CD14-positive monocyte (primary cell): ENCODE results near the gene KDM2A. TPM values are rescaled to one million over a fixed set of nuclear protein-coding genes. Genes with fewer than 3 reads are reported as not detected.
"Not testable (repeated sequence)": the region's sequence is repeated elsewhere in the genome, so short reads cannot be mapped to it uniquely, and the experiment has no call there.

Experiments
- DNase-seq, 3 donors: peaks; one replicate each; pipeline ENCODE4 v3.0.0-alpha.2; 2011 to 2022
- H2AFZ ChIP-seq: 2 replicates; pipeline ENCODE4 v1.6.0; 2012; ENCODE audit warnings: mild to moderate bottlenecking, low read depth, low read length, inconsistent platforms; ENCODE audit not compliant: insufficient read depth, poor library complexity, severe bottlenecking
- H3K27ac ChIP-seq, 2 donors: 1 replicate in 1 of 2; 2 replicates in 1 of 2; pipeline ENCODE4 v1.5.1; 2012 to 2013; ENCODE audit warnings: low read length in 2 of 2, control low read depth in 1 of 2, inconsistent platforms in 1 of 2, low read depth in 1 of 2, mild to moderate bottlenecking in 1 of 2
- H3K27me3 ChIP-seq, 2 donors: one replicate each; pipeline versions ENCODE4 v1.6.0 to v1.6.1; 2011 to 2013; ENCODE audit warnings: low read length in 2 of 2; ENCODE audit not compliant: control insufficient read depth in 2 of 2, insufficient read depth in 2 of 2
- H3K36me3 ChIP-seq, 2 donors: replicated peaks in 1 of 2; 1 replicate in 1 of 2; 2 replicates in 1 of 2; pipeline versions ENCODE4 v1.5.1 to v1.6.1; 2012 to 2013; ENCODE audit warnings: low read length in 2 of 2, control low read depth in 1 of 2, inconsistent platforms in 1 of 2, mild to moderate bottlenecking in 1 of 2; ENCODE audit not compliant: insufficient read depth in 2 of 2, control insufficient read depth in 1 of 2
- H3K4me1 ChIP-seq, 2 donors: 1 replicate in 1 of 2; 2 replicates in 1 of 2; pipeline versions ENCODE4 v1.5.1 to v1.6.1; 2012 to 2013; ENCODE audit warnings: low read length in 2 of 2, control low read depth in 1 of 2, inconsistent platforms in 1 of 2, mild to moderate bottlenecking in 1 of 2, moderate library complexity in 1 of 2; ENCODE audit not compliant: insufficient read depth in 2 of 2, control insufficient read depth in 1 of 2
- H3K4me2 ChIP-seq: replicated peaks from 2 replicates; pipeline ENCODE3; 2012; ENCODE audit warnings: low read length, moderate library complexity, mild to moderate bottlenecking; ENCODE audit not compliant: poor library complexity, severe bottlenecking; ENCODE audit errors: extremely low read depth
- H3K4me3 ChIP-seq, 3 experiments: fragments of 200-600 bp in 1 of 3; sonication (generic) in 1 of 3; replicated peaks in 1 of 3; 1 replicate in 2 of 3; 2 replicates in 1 of 3; pipeline ENCODE4 v1.5.1; 2011 to 2013; ENCODE audit warnings: low read length in 3 of 3, mild to moderate bottlenecking in 3 of 3, control low read depth in 2 of 3, low read depth in 2 of 3, inconsistent platforms in 1 of 3, moderate library complexity in 1 of 3
- H3K79me2 ChIP-seq: 2 replicates; pipeline ENCODE4 v1.6.0; 2012; ENCODE audit warnings: mild to moderate bottlenecking, control low read depth, inconsistent platforms, low read length, moderate library complexity; ENCODE audit not compliant: insufficient read depth
- H3K9ac ChIP-seq: 2 replicates; pipeline ENCODE4 v1.6.0; 2017; ENCODE audit warnings: low read length, mild to moderate bottlenecking; ENCODE audit not compliant: insufficient read depth, poor library complexity, severe bottlenecking
- H3K9me3 ChIP-seq, 2 donors: replicated peaks in 1 of 2; 1 replicate in 1 of 2; 2 replicates in 1 of 2; pipeline versions ENCODE4 v1.5.1 to v1.6.1; 2012 to 2013; ENCODE audit warnings: low read length in 2 of 2, control low read depth in 1 of 2; ENCODE audit not compliant: control insufficient read depth in 1 of 2, insufficient read depth in 1 of 2
- H4K20me1 ChIP-seq: 2 replicates; pipeline ENCODE4 v1.6.0; 2012; ENCODE audit warnings: mild to moderate bottlenecking, low read length, control low read depth, moderate library complexity; ENCODE audit not compliant: insufficient read depth
- H3K27ac Mint-ChIP-seq, 7 donors: one replicate each; pipeline ENCODE4 v1.8.0; 2020; ENCODE audit warnings: mild to moderate bottlenecking in 7 of 7, mixed read lengths in 7 of 7, moderate library complexity in 6 of 7, inconsistent platforms in 2 of 7
- H3K27me3 Mint-ChIP-seq, 3 donors: one replicate each; pipeline ENCODE4 v1.8.0; 2021 to 2022; ENCODE audit warnings: low read depth in 3 of 3, mild to moderate bottlenecking in 3 of 3, mixed read lengths in 3 of 3, moderate library complexity in 3 of 3, inconsistent platforms in 1 of 3
- H3K36me3 Mint-ChIP-seq, 2 donors: one replicate each; pipeline ENCODE4 v1.8.0; 2020; ENCODE audit warnings: mixed read lengths in 2 of 2, inconsistent platforms in 1 of 2, mild to moderate bottlenecking in 1 of 2
- H3K4me1 Mint-ChIP-seq: one replicate; pipeline ENCODE4 v1.8.0; 2020; ENCODE audit warnings: mild to moderate bottlenecking, mixed read lengths
- H3K4me3 Mint-ChIP-seq, 2 donors: one replicate each; pipeline ENCODE4 v1.8.0; 2020; ENCODE audit warnings: mild to moderate bottlenecking in 2 of 2, mixed read lengths in 2 of 2, moderate library complexity in 1 of 2
- H3K9me3 Mint-ChIP-seq, 7 donors: one replicate each; pipeline ENCODE4 v1.8.0; 2020 to 2022; ENCODE audit warnings: mixed read lengths in 7 of 7, mild to moderate bottlenecking in 6 of 7, moderate library complexity in 6 of 7, inconsistent platforms in 2 of 7
- WGBS: methylation state at CpG from one replicate; pipeline ENCODE4 v1.1.5; 2013; ENCODE audit warnings: missing lambda C conversion rate; ENCODE audit not compliant: insufficient coverage; 5-methylcytosine and 5-hydroxymethylcytosine counted together
- intact Hi-C, 2 donors: fragments of 100-400 bp; cut with micrococcal nuclease; formaldehyde crosslinking; loops; one replicate each; pipeline versions ENCODE4 v1.15.0 to v1.15.1; 2023
- polyA plus RNA-seq, 3 donors: library from polyadenylated mRNA; depleted of rRNA in 1 of 3; unstranded in 2 of 3; stranded (reverse) in 1 of 3; fragments of 300-500 nt in 2 of 3; fragments of >200 nt in 1 of 3; fragmentation: Illumina TruSeq in 2 of 3; gene quantifications; 1 replicate in 2 of 3; 2 replicates in 1 of 3; pipeline ENCODE4 v1.2.3, GENCODE V29; 2012 to 2021
- TF ChIP-seq, protein P1 (sequence below): fragments of 200-600 bp; IDR thresholded peaks from one replicate; pipeline ENCODE4 v1.8.0; 2022; ENCODE audit warnings: antibody characterized with exemption, mild to moderate bottlenecking

The KDM2A gene
- polyA plus RNA-seq, 3 donors = 2.6 to 98.9 (median 3.9) TPM

DNA sequence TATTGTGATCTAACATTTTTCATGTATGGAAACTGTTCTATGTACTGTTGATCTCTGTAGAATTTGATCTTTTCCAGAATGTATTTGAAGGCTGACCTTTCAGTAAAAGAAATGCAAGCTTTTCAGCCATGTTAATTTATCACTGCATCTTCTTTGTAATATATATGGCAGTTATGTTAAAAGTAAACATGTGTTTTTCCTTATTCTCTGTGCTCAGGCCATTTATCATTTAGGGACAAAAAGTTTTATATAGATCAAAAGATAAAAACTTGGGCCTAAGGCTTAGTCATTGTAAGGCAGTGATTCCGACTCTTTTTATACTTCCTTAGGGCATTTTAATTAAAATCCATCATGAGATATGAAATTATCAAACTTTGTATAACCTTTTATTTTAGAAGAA, 48.7 kb downstream of the KDM2A start:
- Mint-ChIP-seq H3K9me3 (no peaks in the 10 kb centered on the region), H3K36me3 (peaks cover 24 to 45% of the 10 kb centered on the region in 2 donors), H3K4me1 (peaks cover 35% of the 10 kb centered on the region), H3K27ac (peak overlapping the region in 3 of 7 donors; percentile 2 to 65 (median 10)), H3K4me3 (no peak overlapping the region), H3K27me3 (peaks cover 0 to 2% (median 0%) of the 10 kb centered on the region in 3 donors)
- Histone ChIP-seq H3K4me3 (no peak overlapping the region), H3K79me2 (peaks cover 100% of the 10 kb centered on the region), H3K27me3 (no peaks in the 10 kb centered on the region), H3K9ac (no peak overlapping the region), H4K20me1 (peaks cover 100% of the 10 kb centered on the region), H3K36me3 (peaks cover 15 to 39% of the 10 kb centered on the region in 2 donors), H2AFZ (no peak overlapping the region), H3K9me3 (no peaks in the 10 kb centered on the region), H3K4me1 (peaks cover 9 to 11% of the 10 kb centered on the region in 2 donors), H3K4me2 (no peak overlapping the region), H3K27ac (peak overlapping the region in 1 of 2 donors; percentile 60)
- intact Hi-C loops = loop anchor here in 1 of 2 donors (5.0 kb wide), 1 partner anchor 85 kb away; no protein-coding TSS in a partner anchor
- TF ChIP-seq, protein P1, sequence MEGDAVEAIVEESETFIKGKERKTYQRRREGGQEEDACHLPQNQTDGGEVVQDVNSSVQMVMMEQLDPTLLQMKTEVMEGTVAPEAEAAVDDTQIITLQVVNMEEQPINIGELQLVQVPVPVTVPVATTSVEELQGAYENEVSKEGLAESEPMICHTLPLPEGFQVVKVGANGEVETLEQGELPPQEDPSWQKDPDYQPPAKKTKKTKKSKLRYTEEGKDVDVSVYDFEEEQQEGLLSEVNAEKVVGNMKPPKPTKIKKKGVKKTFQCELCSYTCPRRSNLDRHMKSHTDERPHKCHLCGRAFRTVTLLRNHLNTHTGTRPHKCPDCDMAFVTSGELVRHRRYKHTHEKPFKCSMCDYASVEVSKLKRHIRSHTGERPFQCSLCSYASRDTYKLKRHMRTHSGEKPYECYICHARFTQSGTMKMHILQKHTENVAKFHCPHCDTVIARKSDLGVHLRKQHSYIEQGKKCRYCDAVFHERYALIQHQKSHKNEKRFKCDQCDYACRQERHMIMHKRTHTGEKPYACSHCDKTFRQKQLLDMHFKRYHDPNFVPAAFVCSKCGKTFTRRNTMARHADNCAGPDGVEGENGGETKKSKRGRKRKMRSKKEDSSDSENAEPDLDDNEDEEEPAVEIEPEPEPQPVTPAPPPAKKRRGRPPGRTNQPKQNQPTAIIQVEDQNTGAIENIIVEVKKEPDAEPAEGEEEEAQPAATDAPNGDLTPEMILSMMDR = no peak
- no CpG with 5 or more reads among the region's 1 CpG for WGBS
- no peak for DNase-seq

DNA sequence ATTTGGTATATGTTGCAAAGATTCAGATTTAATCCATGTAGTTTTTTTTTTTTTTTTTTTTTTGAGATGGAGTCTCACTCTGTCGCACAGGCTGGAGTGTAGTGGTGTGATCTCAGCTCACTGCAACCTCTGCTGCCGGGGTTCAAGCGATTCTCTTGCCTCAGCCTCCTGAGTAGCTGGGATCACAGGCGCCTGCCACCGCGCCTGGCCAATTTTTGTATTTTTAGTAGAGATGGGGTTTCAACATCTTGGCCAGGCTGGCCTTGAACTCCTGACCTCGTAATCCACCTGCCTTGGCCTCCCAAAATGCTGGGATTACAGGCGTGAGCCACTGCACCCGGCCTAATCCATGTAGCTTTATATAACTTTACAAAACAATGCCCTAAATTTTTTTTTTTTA, 49.8 kb downstream of the KDM2A start:
- peaks cover 35% of the 10 kb centered on the region for H3K4me1 Mint-ChIP-seq
- H3K9me3 Mint-ChIP-seq = not testable (repeated sequence)

More for the DNA sequence above, 49.8 kb downstream of the KDM2A start:
- H3K27me3 ChIP-seq, H3K9me3 ChIP-seq, H3K9ac ChIP-seq, H3K4me3 ChIP-seq, H3K27ac ChIP-seq, DNase-seq, H2AFZ ChIP-seq, H3K4me2 ChIP-seq, H3K4me3 Mint-ChIP-seq, H3K27me3 Mint-ChIP-seq: not testable (repeated sequence)
- Histone ChIP-seq H4K20me1 (peaks cover 100% of the 10 kb centered on the region), H3K4me1 (peaks cover 9 to 11% of the 10 kb centered on the region in 2 donors), H3K79me2 (peaks cover 100% of the 10 kb centered on the region), H3K36me3 (peaks cover 11 to 27% of the 10 kb centered on the region in 2 donors)
- H3K36me3 Mint-ChIP-seq = peaks cover 21 to 38% of the 10 kb centered on the region in 2 donors
- intact Hi-C loops = loop anchor here in 1 of 2 donors (5.0 kb wide), 1 partner anchor 87 kb away; no protein-coding TSS in a partner anchor
- H3K27ac Mint-ChIP-seq = peak overlapping the region in 1 of 7 donors; percentile 8
- WGBS = no CpG with 5 or more reads among the region's 9 CpGs
